ENCODE data around the gene ARMH3.

ARMH3 gene

DNA sequence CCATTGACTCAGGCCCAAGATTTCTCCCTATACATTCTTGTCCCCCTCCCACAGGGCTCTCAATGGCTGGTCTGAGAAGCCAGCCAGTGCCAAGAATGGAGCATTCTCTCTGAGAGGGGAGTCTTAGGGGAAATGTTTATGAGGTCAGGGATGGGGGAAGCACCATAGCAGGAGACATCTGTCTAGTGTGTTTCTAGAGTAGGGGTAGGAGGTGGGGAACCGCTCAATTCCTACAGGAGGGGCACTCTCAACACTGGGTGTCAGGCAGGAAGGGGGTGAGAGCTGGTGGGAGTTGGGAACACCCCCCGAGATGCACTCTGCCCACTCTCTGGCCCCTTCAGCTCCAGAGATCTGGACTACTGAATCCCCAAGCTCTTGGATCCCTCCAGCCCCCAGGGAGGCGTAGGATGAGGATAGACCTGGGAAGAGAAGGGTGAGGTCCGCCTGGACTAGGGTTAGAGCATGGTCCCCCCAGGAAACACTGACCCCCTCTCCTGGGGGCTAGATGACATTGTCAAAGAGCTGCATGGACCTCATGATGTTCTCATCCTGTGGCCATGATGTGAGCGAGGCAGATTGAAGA is 229.0 kb downstream of the ARMH3 start:
- Histone ChIP-seq H3K4me1 (ENCODE audit: insufficient read depth, insufficient read length) (peaks cover 5% of the 10 kb centered on the region), H3K9me3 (ENCODE audit: insufficient read depth, low read length) (no peaks in the 10 kb centered on the region), H3K4me3 (ENCODE audit: insufficient read length, low read depth) (no peak overlapping the region), H3K36me3 (ENCODE audit: insufficient read depth, insufficient read length, low read length) (no peaks in the 10 kb centered on the region), H3K27me3 (ENCODE audit: insufficient read depth, insufficient read length) (no peaks in the 10 kb centered on the region), H3K9ac (ENCODE audit: insufficient read length, low read depth) (no peak overlapping the region)
- DNase-seq (ENCODE audit: low read depth, low spot score) = no peak
- TF ChIP-seq SUZ12 (IDR thresholded peaks at IDR 0.05; ENCODE audit: extremely low read depth, insufficient read depth, insufficient read length) = no peak
- no peak for TF ChIP-seq YY1 (IDR thresholded peaks at IDR 0.05; ENCODE audit: insufficient read depth, insufficient read length)
- TF ChIP-seq ZNF274 (IDR thresholded peaks at IDR 0.05; ENCODE audit: low read depth, low read length) = no peak

DNA sequence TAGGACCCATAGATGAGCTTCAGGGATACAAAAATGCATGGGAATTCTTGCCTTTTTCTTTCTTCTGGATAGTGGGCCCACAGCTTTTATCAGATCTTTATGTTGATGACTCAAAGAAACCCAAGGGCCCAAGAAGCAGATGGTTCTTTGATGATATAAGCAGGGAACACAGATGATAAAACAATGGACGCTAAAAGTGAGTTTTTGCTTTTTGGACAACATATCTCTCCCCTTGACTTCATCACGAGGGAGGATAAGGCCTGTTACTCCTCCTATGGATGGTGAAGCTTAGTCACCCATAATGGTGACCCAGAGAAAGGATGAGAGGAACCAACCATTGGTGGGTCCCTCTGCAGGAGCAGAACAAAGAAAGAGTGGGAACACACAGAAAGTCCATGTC is 231.2 kb downstream of the ARMH3 start:
- H3K4me3 ChIP-seq (ENCODE audit: insufficient read length, low read depth) = no peak overlapping the region
- no peak overlapping the region for H3K9ac ChIP-seq (ENCODE audit: insufficient read length, low read depth)
- no peaks in the 10 kb centered on the region for H3K9me3 ChIP-seq (ENCODE audit: insufficient read depth, low read length)
- peaks cover under 1% of the 10 kb centered on the region for H3K4me1 ChIP-seq (ENCODE audit: insufficient read depth, insufficient read length)
- TF ChIP-seq SUZ12 (IDR thresholded peaks at IDR 0.05; ENCODE audit: extremely low read depth, insufficient read depth, insufficient read length) = no peak
- no peak for TF ChIP-seq YY1 (IDR thresholded peaks at IDR 0.05; ENCODE audit: insufficient read depth, insufficient read length)
- no peak for TF ChIP-seq ZNF274 (IDR thresholded peaks at IDR 0.05; ENCODE audit: low read depth, low read length)
- no peaks in the 10 kb centered on the region for H3K27me3 ChIP-seq (ENCODE audit: insufficient read depth, insufficient read length)
- no peaks in the 10 kb centered on the region for H3K36me3 ChIP-seq (ENCODE audit: insufficient read depth, insufficient read length, low read length)
- DNase-seq (ENCODE audit: low read depth, low spot score) = no peak

DNA sequence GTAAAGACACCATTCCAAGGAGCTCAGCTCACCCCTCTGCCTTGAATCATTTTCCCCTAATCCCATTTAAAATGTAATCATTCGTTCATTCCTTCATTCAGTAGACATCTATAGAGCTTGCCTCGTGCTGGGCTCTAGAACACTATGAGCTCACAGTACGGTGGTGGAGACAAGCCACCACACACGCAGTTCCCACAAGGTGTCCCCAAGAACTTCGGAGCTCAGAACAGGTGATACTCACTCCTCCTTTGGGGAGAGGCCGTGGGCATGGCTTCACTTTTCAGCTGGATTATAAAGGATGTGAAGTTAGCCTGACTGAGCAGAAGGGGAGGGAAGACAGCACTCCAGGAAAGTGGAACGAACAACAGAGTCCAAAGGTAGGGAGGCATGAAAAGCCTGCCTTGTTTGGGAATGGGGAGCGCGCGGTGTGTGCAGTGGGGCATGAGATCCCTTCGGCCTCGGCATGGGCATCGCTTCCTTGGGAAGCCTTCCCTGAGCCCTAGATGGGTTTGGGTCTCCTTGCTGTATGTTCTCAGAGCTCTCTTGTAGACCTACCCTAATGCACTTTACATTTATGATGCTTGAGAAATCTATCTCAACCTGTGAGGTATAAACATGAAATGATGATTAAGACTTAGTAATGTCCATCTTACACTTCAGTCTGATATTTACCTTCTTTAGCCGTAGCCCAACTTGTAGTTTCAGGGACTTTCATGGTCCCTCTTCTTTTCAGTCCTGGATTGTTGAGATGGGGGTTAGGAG is 236.9 kb downstream of the ARMH3 start:
- no peaks in the 10 kb centered on the region for H3K36me3 ChIP-seq (ENCODE audit: insufficient read depth, insufficient read length, low read length)
- DNase-seq (ENCODE audit: low read depth, low spot score) = no peak
- H3K9ac ChIP-seq (ENCODE audit: insufficient read length, low read depth) = peak overlapping the region; percentile 77
- TF ChIP-seq YY1 (IDR thresholded peaks at IDR 0.05; ENCODE audit: insufficient read depth, insufficient read length) (no peak), ZNF274 (IDR thresholded peaks at IDR 0.05; ENCODE audit: low read depth, low read length) (no peak), SUZ12 (IDR thresholded peaks at IDR 0.05; ENCODE audit: extremely low read depth, insufficient read depth, insufficient read length) (no peak)
- H3K4me3 ChIP-seq (ENCODE audit: insufficient read length, low read depth) = peak overlapping the region; percentile 46
- no peaks in the 10 kb centered on the region for H3K4me1 ChIP-seq (ENCODE audit: insufficient read depth, insufficient read length)
- H3K9me3 ChIP-seq (ENCODE audit: insufficient read depth, low read length) = no peaks in the 10 kb centered on the region
- no peaks in the 10 kb centered on the region for H3K27me3 ChIP-seq (ENCODE audit: insufficient read depth, insufficient read length)

DNA sequence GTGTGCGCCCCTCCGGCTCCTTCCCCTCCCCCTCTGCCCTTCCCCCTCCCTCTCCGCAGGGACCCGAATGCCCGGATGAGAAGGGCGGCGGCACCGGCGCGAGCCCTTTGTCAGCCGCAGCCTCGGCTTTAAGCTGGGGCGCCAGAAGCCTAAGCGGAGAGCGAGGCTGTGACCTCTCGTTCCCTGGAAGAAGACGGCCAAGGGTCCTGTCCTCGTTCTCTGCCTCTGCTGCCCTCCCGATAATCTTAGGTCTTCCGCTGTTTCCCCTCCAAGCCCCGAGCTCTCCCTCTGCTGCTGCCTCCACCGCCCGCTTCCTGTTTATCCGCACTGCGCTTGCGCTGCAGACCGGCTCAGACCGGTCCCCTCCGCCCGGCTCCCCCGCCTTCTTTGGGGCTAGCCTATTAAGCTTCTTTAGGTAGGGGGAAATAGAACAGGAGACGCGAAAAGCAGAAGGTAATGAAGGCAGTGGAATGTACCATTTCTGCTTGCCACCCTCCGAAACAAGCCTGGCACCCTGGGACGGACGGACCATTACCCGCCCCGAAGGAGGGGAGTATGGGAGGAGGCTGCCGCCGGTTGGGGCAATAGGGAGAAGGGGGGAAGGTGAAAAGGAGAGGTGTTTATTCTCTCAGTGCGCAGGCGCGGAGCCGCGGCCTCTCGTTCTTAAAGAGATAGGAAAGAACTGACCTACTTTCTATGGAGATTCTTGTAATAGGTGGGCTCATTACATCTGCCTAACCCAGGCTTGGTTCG is 237.7 kb downstream of the ARMH3 start, which contains the start of gene OGA:
Gene OGA (minus strand): TSS at position 326 of the 753 bp plus-strand sequence. CDS start 422 bp downstream, outside the sequence.
- Histone ChIP-seq H3K4me1 (ENCODE audit: insufficient read depth, insufficient read length) (no peaks in the 10 kb centered on the region), H3K4me3 (ENCODE audit: insufficient read length, low read depth) (peak within 1 kb of the TSS; percentile 91), H3K36me3 (ENCODE audit: insufficient read depth, insufficient read length, low read length) (peaks cover 3% of the 10 kb centered on the region), H3K27me3 (ENCODE audit: insufficient read depth, insufficient read length) (no peaks in the 10 kb centered on the region), H3K9me3 (ENCODE audit: insufficient read depth, low read length) (no peaks in the 10 kb centered on the region), H3K9ac (ENCODE audit: insufficient read length, low read depth) (peak within 1 kb of the TSS; percentile 99)
- peak; percentile 96 for DNase-seq (ENCODE audit: low read depth, low spot score)
- TF ChIP-seq ZNF274 (IDR thresholded peaks at IDR 0.05; ENCODE audit: low read depth, low read length) = no peak
- no peak for TF ChIP-seq YY1 (IDR thresholded peaks at IDR 0.05; ENCODE audit: insufficient read depth, insufficient read length)
- TF ChIP-seq SUZ12 (IDR thresholded peaks at IDR 0.05; ENCODE audit: extremely low read depth, insufficient read depth, insufficient read length) = no peak

DNA sequence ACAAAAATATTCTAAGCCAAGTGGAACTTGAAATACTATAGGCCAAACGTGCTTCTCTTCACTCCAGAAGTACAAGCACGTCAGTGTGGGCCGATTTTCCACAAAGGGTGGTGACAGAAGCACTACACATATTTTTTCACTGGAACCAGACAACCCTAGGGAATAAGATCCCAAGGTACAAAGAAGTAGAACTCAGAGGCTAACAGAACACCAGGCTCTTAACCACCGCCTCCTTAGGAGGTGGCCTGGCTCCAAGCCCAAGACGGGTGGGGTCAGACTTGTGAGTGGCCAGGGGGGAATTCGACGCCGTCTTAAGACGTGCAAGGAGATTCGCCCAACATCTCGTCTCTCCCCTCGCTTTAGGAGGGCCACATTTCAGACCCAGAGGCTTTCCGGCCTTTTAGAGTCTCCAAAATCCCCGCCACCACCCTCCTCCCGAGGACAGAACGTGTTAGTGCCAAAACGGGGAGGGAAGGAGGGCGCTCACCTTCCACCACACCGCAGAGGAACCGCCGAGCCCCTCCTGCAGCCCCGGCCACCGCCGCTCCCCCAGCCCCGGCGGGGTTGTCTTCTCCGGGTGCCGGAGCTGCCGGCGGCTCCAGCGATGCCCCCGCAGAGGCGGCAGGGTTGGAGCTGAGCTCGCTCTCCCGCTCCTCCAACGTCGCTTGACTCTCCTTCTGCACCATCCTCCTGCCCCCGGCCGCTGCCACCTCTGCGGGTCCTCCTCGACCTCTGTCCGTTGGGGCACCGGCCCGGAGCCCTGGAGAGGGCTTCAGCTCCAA is 238.4 kb downstream of the ARMH3 start:
- peak; percentile 50 for DNase-seq (ENCODE audit: low read depth, low spot score)
- Histone ChIP-seq H3K9me3 (ENCODE audit: insufficient read depth, low read length) (no peaks in the 10 kb centered on the region), H3K36me3 (ENCODE audit: insufficient read depth, insufficient read length, low read length) (peaks cover 10% of the 10 kb centered on the region), H3K27me3 (ENCODE audit: insufficient read depth, insufficient read length) (no peaks in the 10 kb centered on the region), H3K4me1 (ENCODE audit: insufficient read depth, insufficient read length) (peaks cover 1% of the 10 kb centered on the region), H3K9ac (ENCODE audit: insufficient read length, low read depth) (peak overlapping the region; percentile 99), H3K4me3 (ENCODE audit: insufficient read length, low read depth) (peak overlapping the region; percentile 91)
- no peak for TF ChIP-seq ZNF274 (IDR thresholded peaks at IDR 0.05; ENCODE audit: low read depth, low read length)
- TF ChIP-seq YY1 (IDR thresholded peaks at IDR 0.05; ENCODE audit: insufficient read depth, insufficient read length) = no peak
- no peak for TF ChIP-seq SUZ12 (IDR thresholded peaks at IDR 0.05; ENCODE audit: extremely low read depth, insufficient read depth, insufficient read length)

DNA sequence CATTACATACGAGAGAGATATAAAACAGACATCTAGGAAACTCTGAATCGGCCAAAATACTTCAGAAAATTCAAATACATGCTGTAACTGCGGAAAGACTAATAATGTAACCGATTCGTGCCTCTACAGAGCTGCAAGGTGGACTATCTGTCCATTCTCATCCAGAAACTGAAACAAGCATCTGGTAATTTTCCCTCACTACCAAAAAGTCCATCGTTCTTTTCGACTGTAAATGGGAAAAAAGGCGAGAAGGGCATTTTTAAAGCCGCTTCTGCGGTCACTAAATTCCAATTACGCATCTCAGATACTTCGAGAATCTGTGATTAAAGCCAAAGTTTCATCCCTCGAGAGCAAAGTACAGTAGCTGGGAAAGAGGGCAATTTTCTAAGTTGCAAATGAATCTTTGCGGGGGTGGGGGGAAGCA is 239.0 kb downstream of the ARMH3 start:
- Histone ChIP-seq H3K9ac (ENCODE audit: insufficient read length, low read depth) (peak overlapping the region; percentile 99), H3K4me3 (ENCODE audit: insufficient read length, low read depth) (peak overlapping the region; percentile 91), H3K36me3 (ENCODE audit: insufficient read depth, insufficient read length, low read length) (peaks cover 16% of the 10 kb centered on the region), H3K27me3 (ENCODE audit: insufficient read depth, insufficient read length) (no peaks in the 10 kb centered on the region), H3K4me1 (ENCODE audit: insufficient read depth, insufficient read length) (peaks cover 2% of the 10 kb centered on the region), H3K9me3 (ENCODE audit: insufficient read depth, low read length) (no peaks in the 10 kb centered on the region)
- no peak for DNase-seq (ENCODE audit: low read depth, low spot score)
- no peak for TF ChIP-seq SUZ12 (IDR thresholded peaks at IDR 0.05; ENCODE audit: extremely low read depth, insufficient read depth, insufficient read length)
- TF ChIP-seq YY1 (IDR thresholded peaks at IDR 0.05; ENCODE audit: insufficient read depth, insufficient read length) = no peak
- no peak for TF ChIP-seq ZNF274 (IDR thresholded peaks at IDR 0.05; ENCODE audit: low read depth, low read length)
